Duodenal mucosa (tissue), 2 donors: ENCODE results near the gene TXNDC8.

Experiments used
- H3K27ac ChIP-seq: one replicate; pipeline ENCODE4 v1.7.0; 2013; ENCODE audit warnings: low read depth, low read length
- H3K27me3 ChIP-seq, 2 donors: one replicate each; pipeline ENCODE4 v1.7.0; 2013; ENCODE audit warnings: low read length in 2 of 2, control low read depth in 1 of 2; ENCODE audit not compliant: insufficient read depth in 2 of 2, control insufficient read depth in 1 of 2
- H3K36me3 ChIP-seq, 2 donors: one replicate each; pipeline ENCODE4 v1.7.0; 2013; ENCODE audit warnings: low read length in 2 of 2, control low read depth in 1 of 2; ENCODE audit not compliant: insufficient read depth in 2 of 2, control insufficient read depth in 1 of 2
- H3K4me1 ChIP-seq, 2 donors: one replicate each; pipeline ENCODE4 v1.7.0; 2013; ENCODE audit warnings: low read length in 2 of 2, control low read depth in 1 of 2; ENCODE audit not compliant: insufficient read depth in 2 of 2, control insufficient read depth in 1 of 2
- H3K4me3 ChIP-seq, 2 donors: one replicate each; pipeline ENCODE4 v1.7.0; 2013; ENCODE audit warnings: low read length in 2 of 2, low read depth in 1 of 2
- H3K9ac ChIP-seq, 2 donors: one replicate each; pipeline ENCODE4 v1.7.0; 2013; ENCODE audit warnings: low read length in 2 of 2, low read depth in 1 of 2
- H3K9me3 ChIP-seq, 2 donors: one replicate each; pipeline ENCODE4 v1.7.0; 2013; ENCODE audit warnings: low read length in 2 of 2, control low read depth in 1 of 2; ENCODE audit not compliant: control insufficient read depth in 1 of 2

The TXNDC8 gene

DNA sequence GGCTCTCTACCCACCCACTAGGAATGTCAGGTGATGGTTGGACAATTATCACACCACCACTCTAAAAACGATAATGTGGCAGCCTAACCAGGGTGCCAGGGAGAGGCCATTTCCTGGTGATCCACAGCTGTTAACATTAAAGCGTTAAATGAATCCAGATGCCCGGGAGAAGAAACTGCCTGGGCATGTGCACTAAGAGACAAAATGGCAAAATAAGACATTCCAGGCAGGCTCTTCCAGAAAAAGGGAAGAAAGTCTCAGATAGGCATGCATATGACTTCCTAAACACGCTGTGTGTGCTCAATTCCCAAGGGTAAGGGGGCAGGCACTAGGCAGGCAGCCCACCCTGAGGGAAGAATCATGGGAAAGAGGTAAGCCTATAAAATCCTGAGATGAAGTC is 76.8 kb downstream of the TXNDC8 start:
- Histone ChIP-seq H3K9ac (no peak overlapping the region), H3K27me3 (no peaks in the 10 kb centered on the region), H3K27ac (no peak overlapping the region), H3K4me3 (no peak overlapping the region), H3K36me3 (no peaks in the 10 kb centered on the region), H3K4me1 (peaks cover 31 to 42% of the 10 kb centered on the region in 2 donors), H3K9me3 (no peaks in the 10 kb centered on the region)

DNA sequence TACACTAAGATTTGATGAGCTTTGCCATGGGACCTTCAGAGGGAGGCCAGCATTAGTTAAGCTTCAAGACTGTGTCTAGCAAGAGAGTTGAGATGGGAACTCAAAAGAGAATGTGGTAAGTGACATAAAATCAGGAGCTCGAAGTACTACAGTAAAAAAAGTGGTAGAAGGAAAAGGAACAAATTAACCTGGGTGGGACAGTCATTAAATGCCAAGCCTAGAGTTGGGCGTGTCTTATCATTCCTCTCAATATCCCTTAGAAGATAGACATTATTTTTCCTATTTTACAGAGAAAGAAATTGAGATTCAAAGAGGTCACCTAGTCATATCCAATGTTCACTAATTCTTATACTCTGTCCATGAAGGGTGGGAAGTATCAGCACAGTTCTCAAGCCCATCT is 78.1 kb downstream of the TXNDC8 start:
- no peak overlapping the region for H3K27ac ChIP-seq
- H3K9me3 ChIP-seq, result no peaks in the 10 kb centered on the region
- H3K27me3 ChIP-seq, result no peaks in the 10 kb centered on the region
- H3K36me3 ChIP-seq, result no peaks in the 10 kb centered on the region
- peak overlapping the region in 1 of 2 donors; percentile 39 for H3K9ac ChIP-seq
- peaks cover 31 to 45% of the 10 kb centered on the region in 2 donors for H3K4me1 ChIP-seq
- H3K4me3 ChIP-seq, result peak overlapping the region; percentile 5 to 30

DNA sequence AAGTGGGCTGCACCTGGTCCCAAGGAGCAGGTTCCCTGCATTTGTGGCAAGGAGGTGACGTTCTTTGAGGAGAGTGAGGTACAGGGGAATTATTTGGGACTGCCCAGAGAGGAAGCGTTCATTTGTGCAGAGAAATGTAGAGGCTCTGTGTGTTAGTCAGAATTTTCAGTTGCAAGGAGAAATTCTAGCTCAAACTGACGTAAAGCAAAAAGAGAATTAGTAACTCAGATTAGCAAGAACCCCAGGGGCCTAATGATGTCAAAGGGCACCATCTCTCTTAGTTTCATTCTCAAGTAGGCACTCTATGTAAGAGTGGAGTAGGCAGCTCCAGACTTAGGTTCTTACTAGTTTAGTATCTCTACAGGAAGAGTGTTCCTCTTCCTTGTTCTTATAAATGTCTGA is 79.0 kb downstream of the TXNDC8 start:
- Histone ChIP-seq H3K27me3 (no peaks in the 10 kb centered on the region), H3K9ac (peak overlapping the region; percentile 20 to 89), H3K9me3 (no peaks in the 10 kb centered on the region), H3K27ac (no peak overlapping the region), H3K4me1 (peaks cover 33 to 52% of the 10 kb centered on the region in 2 donors), H3K4me3 (peak overlapping the region in 1 of 2 donors; percentile 16), H3K36me3 (no peaks in the 10 kb centered on the region)

DNA sequence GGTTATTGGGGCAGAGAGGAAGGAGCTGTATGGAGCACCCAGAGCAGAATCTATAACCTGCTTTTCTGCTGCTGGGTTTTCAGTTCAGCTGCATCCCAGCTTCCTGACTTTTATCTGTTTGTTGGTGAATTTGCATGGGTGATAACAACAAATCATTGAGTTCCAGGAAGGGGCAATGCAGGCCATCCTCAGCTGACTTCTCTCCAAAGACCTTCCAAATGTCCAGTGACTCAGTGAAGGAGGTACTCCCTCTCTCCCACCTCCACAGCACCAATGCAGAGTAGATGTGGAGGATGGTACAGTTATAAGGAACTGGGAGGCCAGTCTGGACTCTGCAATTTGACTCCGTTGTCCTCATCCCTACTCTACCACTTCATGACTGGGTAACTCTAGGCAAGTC is 79.7 kb downstream of the TXNDC8 start:
- H3K4me3 ChIP-seq, result peak overlapping the region; percentile 82 to 92
- no peaks in the 10 kb centered on the region for H3K27me3 ChIP-seq
- peak overlapping the region; percentile 93 for H3K27ac ChIP-seq
- peaks cover 36 to 58% of the 10 kb centered on the region in 2 donors for H3K4me1 ChIP-seq
- peak overlapping the region; percentile 80 to 89 for H3K9ac ChIP-seq
- H3K9me3 ChIP-seq, result no peaks in the 10 kb centered on the region
- H3K36me3 ChIP-seq, result no peaks in the 10 kb centered on the region

DNA sequence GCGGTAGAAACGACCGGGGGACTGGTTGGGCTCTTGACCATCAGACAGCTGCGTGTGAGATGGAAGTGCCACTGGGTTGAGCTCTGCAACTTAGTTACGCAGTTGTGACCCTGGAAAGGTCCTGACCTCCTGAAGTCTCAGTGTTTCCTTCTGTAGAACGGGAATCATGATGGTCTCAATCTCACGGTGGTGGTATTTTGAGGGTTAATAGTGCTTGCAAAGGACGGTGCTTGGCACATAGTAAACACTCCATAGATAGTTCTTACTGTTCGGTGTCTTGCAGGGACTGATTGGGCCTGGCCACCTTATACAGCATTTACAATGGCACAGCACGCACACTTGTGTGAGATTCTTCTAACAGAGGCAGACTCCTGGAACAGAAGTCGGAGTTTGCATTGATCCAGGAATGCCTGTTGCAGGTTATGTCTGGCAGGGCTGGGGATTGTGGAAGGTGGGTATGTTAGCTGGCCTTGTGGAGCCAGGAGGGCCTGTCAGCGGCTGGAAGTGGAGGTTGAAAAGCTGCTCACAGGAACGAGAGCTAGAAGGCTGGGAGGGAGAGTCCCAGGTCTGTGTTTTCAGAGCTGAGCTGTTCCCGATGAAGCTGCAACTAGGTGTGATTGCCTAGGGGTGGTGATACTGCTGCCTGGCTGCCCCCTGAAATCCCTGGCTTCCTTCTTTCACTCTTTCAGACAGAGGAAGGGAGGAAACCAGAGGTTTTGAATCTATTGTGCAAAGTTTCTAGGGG is 80.4 kb downstream of the TXNDC8 start:
- Histone ChIP-seq H3K27ac (peak overlapping the region; percentile 93), H3K9me3 (no peaks in the 10 kb centered on the region), H3K36me3 (no peaks in the 10 kb centered on the region), H3K27me3 (no peaks in the 10 kb centered on the region), H3K9ac (peak overlapping the region; percentile 80 to 89), H3K4me1 (peaks cover 36 to 51% of the 10 kb centered on the region in 2 donors), H3K4me3 (peak overlapping the region; percentile 82 to 92)

DNA sequence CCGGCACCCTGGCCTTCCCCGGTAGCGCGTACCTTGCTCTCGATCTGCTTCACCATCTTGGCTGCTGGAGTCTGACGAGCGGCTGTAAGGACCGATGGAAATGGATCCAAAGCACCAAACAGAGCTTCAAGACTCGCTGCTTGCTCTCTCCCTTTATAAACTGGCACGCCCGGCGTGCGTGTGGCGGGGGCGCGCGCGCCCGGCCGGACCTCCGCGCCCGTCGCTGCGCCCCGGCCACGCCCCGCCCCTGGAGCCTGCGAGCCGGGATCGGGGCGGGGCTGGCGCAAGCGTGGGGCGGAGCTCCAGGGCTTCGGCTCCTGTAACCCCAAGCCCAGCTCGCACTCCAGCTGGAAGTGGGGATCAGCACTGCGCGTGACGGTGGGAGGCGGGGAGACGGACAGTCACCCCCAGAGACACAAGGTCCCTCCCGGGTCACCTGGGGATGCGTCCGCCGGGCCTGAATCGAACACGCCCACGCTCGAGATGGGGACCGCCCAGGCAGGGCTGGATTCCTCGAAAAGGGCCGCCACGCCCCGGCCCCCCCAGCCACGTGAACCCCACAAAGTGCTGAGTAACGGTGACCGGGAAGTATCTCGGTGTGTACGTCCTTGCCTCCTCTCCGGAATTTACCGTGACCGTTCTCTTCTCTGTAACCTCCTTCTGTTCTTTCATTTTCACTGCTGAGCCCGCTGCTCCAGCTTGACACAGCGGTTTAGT is 81.1 kb downstream of the TXNDC8 start, which contains the start of gene TXN:
Gene TXN (minus strand): TSS at position 128 of the 717 bp plus-strand sequence. CDS start 72 bp downstream, at position 56.
- H3K9me3 ChIP-seq, result no peaks in the 10 kb centered on the region
- H3K9ac ChIP-seq, result peak within 1 kb of the TSS; percentile 89 to 93
- peak within 1 kb of the TSS; percentile 82 to 92 for H3K4me3 ChIP-seq
- H3K36me3 ChIP-seq, result no peaks in the 10 kb centered on the region
- peaks cover 36 to 51% of the 10 kb centered on the region in 2 donors for H3K4me1 ChIP-seq
- no peaks in the 10 kb centered on the region for H3K27me3 ChIP-seq
- peak within 1 kb of the TSS; percentile 93 for H3K27ac ChIP-seq

DNA sequence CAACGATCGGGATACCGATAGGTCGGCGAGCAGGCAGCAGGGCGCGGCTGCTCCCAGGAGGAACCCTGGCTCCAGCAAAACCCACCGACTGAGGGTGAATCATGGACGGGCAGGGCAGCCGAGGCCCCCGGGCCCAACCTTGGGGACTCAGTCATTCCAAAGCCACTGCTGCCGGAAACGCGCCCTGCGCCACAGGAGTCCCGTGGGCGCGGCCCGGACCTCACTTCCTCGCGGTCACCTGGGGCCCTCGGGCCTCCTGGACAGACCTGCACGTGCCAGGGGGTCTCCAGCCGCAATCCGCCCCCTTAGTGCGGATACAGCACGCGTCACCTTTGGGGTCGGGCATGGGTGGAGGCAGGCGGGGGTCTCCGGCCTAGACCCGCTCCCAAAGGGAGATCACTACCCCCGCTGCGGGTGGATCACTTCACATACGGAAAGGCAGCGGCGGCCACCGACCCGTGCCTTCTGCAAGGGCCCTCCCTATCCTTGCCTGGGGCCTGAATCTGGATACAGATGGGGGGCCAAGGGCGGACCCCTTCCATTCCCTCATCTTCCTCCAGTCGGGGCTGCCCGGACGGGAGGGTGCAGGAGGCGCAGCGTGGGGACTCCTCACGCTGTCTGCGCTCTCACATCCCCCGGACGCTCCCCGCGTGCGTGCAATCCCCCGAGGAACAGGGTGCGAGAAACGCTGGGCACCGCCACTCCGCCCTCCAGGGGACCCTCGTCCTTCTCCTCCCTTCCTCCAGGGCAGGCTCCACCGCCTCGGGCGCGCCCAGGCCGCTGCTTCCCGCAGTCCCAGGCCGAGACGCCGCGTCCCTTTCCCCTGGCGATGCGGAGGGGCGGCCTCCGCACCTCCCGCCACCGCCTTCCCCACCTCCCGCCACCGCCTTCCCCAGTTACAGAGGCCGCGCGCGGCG is 81.9 kb downstream of the TXNDC8 start:
- Histone ChIP-seq H3K4me1 (peaks cover 36 to 55% of the 10 kb centered on the region in 2 donors), H3K9me3 (no peaks in the 10 kb centered on the region), H3K9ac (peak overlapping the region; percentile 89 to 93)

DNA sequence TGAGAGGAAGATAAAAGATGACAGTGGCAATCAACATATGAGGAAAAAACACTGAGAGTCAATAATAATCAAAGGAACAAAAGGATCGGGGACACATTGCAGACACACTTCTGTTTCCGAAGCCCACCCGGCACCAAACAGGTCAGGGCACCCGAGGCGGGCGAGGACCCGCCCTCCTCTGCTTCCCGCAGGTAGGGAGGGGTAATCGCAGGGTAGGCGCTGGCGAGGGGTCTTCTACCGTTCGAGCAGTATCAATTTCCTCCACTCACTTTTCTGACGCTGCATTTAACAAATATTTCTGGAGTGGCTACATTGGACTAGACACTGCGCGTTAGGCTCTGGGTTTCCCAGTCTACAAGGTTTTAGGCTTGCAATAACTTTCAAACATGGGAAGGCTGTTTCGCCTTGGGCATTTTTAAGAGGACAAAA is 82.6 kb downstream of the TXNDC8 start:
- Histone ChIP-seq H3K4me1 (peaks cover 33 to 57% of the 10 kb centered on the region in 2 donors), H3K9me3 (no peaks in the 10 kb centered on the region)

More for the DNA sequence above, 81.9 kb downstream of the TXNDC8 start:
- H3K27me3 ChIP-seq, result no peaks in the 10 kb centered on the region
- peak overlapping the region; percentile 88 for H3K27ac ChIP-seq
- peak overlapping the region; percentile 82 to 92 for H3K4me3 ChIP-seq
- no peaks in the 10 kb centered on the region for H3K36me3 ChIP-seq

DNA sequence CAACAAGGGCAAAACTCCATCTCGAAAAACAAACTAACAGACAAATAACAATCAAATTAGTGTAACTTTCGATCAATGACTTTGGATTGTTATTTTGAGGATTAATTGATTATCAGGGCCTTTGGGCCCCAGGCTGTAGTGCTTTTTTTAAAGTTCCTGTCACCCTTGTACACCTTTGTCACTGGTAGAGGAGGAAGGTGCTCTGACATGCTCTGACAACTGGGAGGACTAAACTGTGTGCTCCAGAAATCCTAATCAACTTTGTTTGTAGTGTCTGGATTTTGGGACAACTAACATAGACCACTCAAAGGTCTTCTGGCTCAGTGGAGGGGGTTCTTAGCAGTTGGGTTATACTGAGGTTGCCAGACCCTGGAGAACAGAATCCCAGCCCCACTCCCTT is 83.2 kb downstream of the TXNDC8 start:
- Histone ChIP-seq H3K27ac (peak overlapping the region; percentile 88), H3K4me3 (peak overlapping the region; percentile 82 to 92)

More for the DNA sequence above, 82.6 kb downstream of the TXNDC8 start:
- H3K4me3 ChIP-seq, result peak overlapping the region; percentile 82 to 92
- peak overlapping the region; percentile 89 to 93 for H3K9ac ChIP-seq
- no peaks in the 10 kb centered on the region for H3K27me3 ChIP-seq
- peaks cover 0 to 7% of the 10 kb centered on the region in 2 donors for H3K36me3 ChIP-seq
- peak overlapping the region; percentile 88 for H3K27ac ChIP-seq

More for the DNA sequence above, 83.2 kb downstream of the TXNDC8 start:
- Histone ChIP-seq H3K9me3 (no peaks in the 10 kb centered on the region), H3K4me1 (peaks cover 33 to 61% of the 10 kb centered on the region in 2 donors), H3K36me3 (peaks cover 0 to 12% of the 10 kb centered on the region in 2 donors), H3K27me3 (no peaks in the 10 kb centered on the region), H3K9ac (peak overlapping the region; percentile 89 to 93)
